Gastroesophageal sphincter (tissue), 3 donors: ENCODE data around the gene BLVRA.

Experiments
- EP300 ChIP-seq: sonication (generic); formaldehyde crosslinking; IDR thresholded peaks from one replicate; pipeline ENCODE4 v1.6.1; 2017; ENCODE audit warnings: antibody characterized with exemption, mild to moderate bottlenecking
- POLR2A ChIP-seq, 2 donors: fragments of 450-650 bp; IDR thresholded peaks; one replicate each; pipeline ENCODE4 v1.6.1; 2017; ENCODE audit warnings: antibody characterized with exemption in 2 of 2, mild to moderate bottlenecking in 2 of 2, moderate library complexity in 1 of 2
- POLR2AphosphoS5 ChIP-seq: sonication (generic); formaldehyde crosslinking; IDR thresholded peaks from one replicate; pipeline ENCODE4 v1.6.1; 2017; ENCODE audit warnings: antibody characterized with exemption
- TF ChIP-seq, protein P1 (sequence below), 4 experiments: fragments of 200-600 bp in 2 of 4; fragments of 450-650 bp in 2 of 4; sonication (generic) in 1 of 4; IDR thresholded peaks; one replicate each; pipeline ENCODE4 v1.5.1; 2017 to 2019; ENCODE audit warnings: antibody characterized with exemption in 4 of 4, mild to moderate bottlenecking in 2 of 4, moderate library complexity in 2 of 4

DNA sequence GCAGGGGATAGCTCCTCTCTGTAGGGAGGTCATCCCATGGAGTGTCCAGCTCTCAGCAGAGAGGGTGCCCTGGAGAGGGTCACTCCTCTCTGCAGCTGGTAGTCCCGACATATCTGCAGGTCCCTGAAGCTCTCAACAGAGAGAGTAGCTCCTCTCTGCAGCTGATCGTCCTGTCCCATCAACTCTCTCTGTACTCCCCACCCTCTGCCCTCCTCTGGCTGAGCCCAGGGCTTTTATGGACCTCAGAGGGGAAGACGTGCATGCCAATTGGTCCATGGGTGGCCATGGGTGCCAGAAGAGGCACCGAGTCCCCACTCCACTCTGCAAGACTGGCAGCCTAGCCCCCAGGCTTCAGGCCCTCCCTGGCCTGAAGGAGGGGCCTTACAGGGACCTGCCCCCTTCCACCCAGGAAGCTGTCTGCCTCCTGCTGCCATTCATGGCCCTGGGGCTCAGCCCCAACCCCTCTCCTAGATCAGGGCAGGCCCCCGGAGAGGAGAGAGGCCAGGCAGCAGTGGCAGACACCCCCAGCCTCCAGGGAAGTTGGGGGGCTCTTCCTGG is 9.0 kb upstream of the BLVRA start:
- TF ChIP-seq, protein P1, sequence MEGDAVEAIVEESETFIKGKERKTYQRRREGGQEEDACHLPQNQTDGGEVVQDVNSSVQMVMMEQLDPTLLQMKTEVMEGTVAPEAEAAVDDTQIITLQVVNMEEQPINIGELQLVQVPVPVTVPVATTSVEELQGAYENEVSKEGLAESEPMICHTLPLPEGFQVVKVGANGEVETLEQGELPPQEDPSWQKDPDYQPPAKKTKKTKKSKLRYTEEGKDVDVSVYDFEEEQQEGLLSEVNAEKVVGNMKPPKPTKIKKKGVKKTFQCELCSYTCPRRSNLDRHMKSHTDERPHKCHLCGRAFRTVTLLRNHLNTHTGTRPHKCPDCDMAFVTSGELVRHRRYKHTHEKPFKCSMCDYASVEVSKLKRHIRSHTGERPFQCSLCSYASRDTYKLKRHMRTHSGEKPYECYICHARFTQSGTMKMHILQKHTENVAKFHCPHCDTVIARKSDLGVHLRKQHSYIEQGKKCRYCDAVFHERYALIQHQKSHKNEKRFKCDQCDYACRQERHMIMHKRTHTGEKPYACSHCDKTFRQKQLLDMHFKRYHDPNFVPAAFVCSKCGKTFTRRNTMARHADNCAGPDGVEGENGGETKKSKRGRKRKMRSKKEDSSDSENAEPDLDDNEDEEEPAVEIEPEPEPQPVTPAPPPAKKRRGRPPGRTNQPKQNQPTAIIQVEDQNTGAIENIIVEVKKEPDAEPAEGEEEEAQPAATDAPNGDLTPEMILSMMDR (IDR thresholded peaks at IDR 0.05): no peak
- TF ChIP-seq POLR2A (IDR thresholded peaks at IDR 0.05) (no peak), EP300 (no peak), POLR2AphosphoS5 (no peak)
